IMR-90 (cell line): ENCODE data around the gene SQSTM1.

Experiments
- BHLHE40 ChIP-seq: fragments of 150-350 bp; IDR thresholded peaks from 2 replicates; pipeline ENCODE4 v1.6.1; 2016; ENCODE audit warnings: mild to moderate bottlenecking, low read depth, low read length
- CEBPB ChIP-seq: IDR thresholded peaks from 2 replicates; pipeline ENCODE4 v1.6.1; 2012; ENCODE audit warnings: low read depth, low read length, improper control_type of control experiment
- CHD1 ChIP-seq: IDR thresholded peaks from 2 replicates; pipeline ENCODE4 v1.6.1; 2012; ENCODE audit warnings: low read depth, low read length, improper control_type of control experiment
- CTCF ChIP-seq: conservative IDR thresholded peaks from 2 replicates; pipeline ENCODE4 v1.5.1; 2012; ENCODE audit warnings: mild to moderate bottlenecking, low read depth, low read length, improper control_type of control experiment
- FOS ChIP-seq: fragments of 150-350 bp; IDR thresholded peaks from 2 replicates; pipeline ENCODE4 v1.6.1; 2016; ENCODE audit warnings: low read depth, low read length
- POLR2A ChIP-seq: IDR thresholded peaks from 2 replicates; pipeline ENCODE4 v1.6.1; 2012; ENCODE audit warnings: mild to moderate bottlenecking, low read depth, low read length
- RCOR1 ChIP-seq: IDR thresholded peaks from 2 replicates; pipeline ENCODE4 v1.6.1; 2012; ENCODE audit warnings: mild to moderate bottlenecking, low read length, improper control_type of control experiment; ENCODE audit not compliant: insufficient replicate concordance
- SMC3 ChIP-seq: fragments of 150-350 bp; IDR thresholded peaks from 2 replicates; pipeline ENCODE4 v1.6.1; 2016; ENCODE audit warnings: low read depth, mild to moderate bottlenecking, antibody characterized with exemption, low read length, moderate library complexity

GRCh38 chr5:179773686-179774040, 47.0 kb upstream of the SQSTM1 start:
- no peak for TF ChIP-seq POLR2A
- TF ChIP-seq RCOR1 = no peak
- TF ChIP-seq CTCF = no peak
- TF ChIP-seq SMC3 = no peak
- no peak for TF ChIP-seq BHLHE40
- no peak for TF ChIP-seq CEBPB
- no peak for TF ChIP-seq CHD1
- no peak for TF ChIP-seq FOS
